ENCODE measurements around the gene CTNNA2.

CTNNA2 gene

DNA sequence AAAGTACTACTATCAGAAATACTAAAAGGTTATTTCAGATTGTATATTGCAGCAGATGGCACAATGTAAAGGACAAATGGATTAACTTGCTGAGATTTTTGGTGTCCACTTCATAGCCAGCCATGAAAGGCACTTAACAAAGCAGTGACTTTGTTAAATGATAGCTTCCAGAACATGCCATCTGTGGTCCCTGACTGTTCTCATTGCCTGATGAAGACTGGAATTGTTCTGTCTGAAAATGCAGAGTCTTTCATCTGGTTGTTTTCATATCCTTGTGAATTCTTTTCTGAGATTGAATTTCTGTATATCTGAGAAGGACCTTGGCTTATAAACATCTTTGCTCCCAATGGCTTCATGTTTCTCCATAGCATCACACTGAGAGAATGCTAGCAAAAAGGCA is 836.1 kb downstream of the CTNNA2 start:
- no peak for DNase-seq (ENCODE audit: low read depth, low spot score)
- no peak overlapping the region for H3K4me3 ChIP-seq (ENCODE audit: low read length)

DNA sequence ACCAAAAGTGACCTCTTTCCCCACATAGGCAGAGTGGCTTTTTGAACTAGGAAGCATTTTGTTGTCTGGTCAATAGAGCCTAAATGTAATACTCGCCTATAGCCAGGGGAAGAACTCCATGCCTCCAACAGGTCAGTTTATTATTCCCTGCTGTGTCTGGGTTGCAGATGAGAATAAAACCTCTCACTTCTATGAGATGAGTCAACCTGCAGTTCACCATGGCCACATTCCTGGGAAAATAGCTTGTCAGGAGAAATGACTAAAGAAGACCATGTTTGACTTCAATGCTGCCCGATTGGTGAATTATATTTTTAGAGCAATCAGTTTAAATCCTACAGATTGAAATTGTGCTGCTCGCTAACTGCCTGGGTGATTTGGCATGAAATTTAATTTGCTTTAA is 838.4 kb downstream of the CTNNA2 start:
- H3K4me3 ChIP-seq (ENCODE audit: low read length): no peak overlapping the region
- no peak for DNase-seq (ENCODE audit: low read depth, low spot score)

DNA sequence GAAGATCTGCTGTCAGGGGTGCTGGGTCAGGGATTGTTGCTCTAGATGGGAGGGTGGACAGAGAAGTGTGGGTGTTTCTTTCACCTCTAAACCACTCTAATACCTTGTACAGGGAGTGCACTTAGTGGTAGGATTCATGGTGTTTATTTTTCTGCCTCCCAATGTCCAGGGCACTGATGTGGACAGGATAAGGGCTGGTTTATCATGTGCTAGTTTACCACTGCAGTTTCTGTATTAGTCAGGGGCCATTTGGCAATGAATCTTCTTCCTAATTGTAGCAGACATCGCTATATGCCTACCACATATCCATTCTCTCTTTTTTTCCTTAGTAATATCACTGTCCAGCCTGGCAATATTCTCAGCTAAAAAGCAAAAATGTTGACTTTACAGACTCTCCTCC is 842.0 kb downstream of the CTNNA2 start:
- no peak overlapping the region for H3K4me3 ChIP-seq (ENCODE audit: low read length)
- no peak for DNase-seq (ENCODE audit: low read depth, low spot score)

DNA sequence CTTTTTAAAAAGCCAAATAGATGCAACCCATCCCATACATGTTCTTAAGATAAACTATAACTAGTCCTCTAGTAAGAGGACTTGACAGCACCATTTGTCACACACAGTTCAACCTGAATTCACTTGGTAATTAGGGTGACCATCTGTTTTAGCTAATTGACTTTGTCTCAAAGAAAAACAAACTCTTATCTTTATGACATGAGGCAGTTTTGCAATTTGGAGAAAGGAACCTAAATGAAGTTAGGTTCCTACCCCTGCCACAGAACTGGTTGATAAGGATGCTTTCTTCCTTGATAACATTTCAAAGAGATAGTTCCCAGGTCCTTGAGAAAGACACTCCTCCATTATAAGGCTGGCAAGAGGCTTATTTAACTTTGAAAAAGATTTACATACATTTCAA is 849.1 kb downstream of the CTNNA2 start:
- DNase-seq (ENCODE audit: low read depth, low spot score): no peak
- no peak overlapping the region for H3K4me3 ChIP-seq (ENCODE audit: low read length)

DNA sequence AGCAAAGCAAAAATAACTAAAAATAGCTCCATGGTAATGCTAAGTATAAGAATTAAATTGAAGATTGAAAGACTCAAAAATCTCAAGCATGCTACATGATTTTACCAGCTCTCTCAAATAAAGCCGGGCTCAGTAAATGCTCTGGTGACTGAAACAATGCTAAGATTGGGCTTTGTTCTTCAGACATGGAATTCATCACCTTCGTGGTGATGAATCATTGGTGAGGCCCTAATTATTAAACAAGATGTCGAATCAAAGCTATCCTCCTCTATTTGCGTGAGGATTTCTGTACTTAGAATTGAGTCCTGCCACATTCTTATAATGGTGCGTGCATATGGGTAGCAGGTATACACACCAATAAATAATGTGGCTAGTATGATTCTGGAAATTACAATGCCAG is 850.5 kb downstream of the CTNNA2 start:
- no peak overlapping the region for H3K4me3 ChIP-seq (ENCODE audit: low read length)
- no peak for DNase-seq (ENCODE audit: low read depth, low spot score)

DNA sequence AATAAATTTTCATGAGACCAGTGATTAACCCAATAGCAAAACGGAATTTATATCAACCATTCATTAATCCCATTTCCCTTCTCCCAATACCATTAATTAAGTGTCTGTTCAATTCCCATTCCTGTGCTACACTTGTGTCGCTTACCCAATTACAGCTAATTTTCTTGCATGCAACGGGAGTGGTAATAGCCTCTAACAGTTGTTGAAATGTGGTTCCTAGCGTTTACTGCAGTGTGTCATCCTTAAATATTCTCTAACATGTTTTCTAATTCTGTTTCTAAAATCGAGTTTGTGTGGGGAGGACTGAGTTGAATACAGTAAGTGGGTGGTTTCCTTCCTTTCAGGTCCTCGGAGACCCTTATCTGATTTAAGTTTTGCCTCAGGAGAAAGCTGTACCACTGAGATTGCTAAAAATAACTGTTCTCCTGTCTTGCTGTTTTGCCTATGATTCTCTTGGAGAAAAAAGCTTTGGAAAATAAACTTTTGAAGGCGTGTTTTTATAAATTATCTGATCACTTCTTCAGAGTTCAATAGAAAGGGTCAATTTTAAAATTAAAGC is 851.0 kb downstream of the CTNNA2 start:
- DNase-seq (ENCODE audit: low read depth, low spot score): no peak
- H3K4me3 ChIP-seq (ENCODE audit: low read length): no peak overlapping the region

DNA sequence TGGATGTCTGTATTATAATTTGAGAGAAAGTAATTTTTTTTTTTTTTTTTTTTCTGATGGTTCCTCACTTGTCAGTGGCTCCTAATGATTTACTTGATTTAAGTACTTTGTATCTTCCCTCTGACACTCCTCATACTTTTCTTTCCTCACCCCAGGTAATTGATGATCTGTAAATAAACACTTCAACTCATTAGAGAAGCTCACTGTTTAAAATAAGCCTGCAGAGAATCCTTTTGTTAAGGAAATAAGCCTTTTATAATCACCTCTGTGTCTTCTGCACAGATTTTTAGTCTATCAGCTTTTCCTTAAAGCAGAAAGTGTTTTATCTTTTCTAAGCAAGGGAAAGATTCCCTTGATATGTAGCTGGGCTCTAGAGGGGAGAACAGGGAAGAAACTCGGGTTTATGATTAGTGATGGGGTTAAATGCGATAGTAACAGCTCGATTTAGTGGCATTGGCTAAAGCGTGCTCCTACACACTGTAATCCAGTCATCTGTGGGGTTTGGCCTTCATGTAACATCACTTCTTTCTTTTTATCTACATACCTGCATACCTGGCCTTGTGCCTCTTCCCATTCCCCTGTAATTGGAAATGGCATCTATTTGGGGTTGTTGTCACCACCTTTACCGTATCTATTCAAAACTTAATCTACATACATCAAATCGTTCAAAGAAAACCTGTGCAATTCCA is 851.8 kb downstream of the CTNNA2 start:
- no peak overlapping the region for H3K4me3 ChIP-seq (ENCODE audit: low read length)
- DNase-seq (ENCODE audit: low read depth, low spot score): no peak

DNA sequence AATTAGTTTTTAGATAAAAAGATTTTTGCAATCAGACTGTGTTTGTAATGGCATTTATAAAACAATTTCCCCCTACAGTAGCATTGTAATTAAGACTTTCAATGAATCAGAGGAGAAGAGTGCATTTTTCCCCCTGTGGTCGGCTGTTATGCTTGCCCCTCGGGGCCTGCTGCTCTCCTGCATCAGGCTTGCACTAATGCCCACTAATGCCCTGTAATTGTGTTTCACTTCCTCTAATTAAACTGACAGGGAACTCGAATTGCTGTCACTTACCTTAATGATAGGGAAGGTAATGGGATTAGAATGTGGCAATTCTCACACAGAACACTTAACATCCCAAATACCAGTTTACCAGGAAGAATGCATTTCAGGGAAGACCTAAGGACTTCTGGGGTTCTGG is 852.9 kb downstream of the CTNNA2 start:
- no peak overlapping the region for H3K4me3 ChIP-seq (ENCODE audit: low read length)
- no peak for DNase-seq (ENCODE audit: low read depth, low spot score)

DNA sequence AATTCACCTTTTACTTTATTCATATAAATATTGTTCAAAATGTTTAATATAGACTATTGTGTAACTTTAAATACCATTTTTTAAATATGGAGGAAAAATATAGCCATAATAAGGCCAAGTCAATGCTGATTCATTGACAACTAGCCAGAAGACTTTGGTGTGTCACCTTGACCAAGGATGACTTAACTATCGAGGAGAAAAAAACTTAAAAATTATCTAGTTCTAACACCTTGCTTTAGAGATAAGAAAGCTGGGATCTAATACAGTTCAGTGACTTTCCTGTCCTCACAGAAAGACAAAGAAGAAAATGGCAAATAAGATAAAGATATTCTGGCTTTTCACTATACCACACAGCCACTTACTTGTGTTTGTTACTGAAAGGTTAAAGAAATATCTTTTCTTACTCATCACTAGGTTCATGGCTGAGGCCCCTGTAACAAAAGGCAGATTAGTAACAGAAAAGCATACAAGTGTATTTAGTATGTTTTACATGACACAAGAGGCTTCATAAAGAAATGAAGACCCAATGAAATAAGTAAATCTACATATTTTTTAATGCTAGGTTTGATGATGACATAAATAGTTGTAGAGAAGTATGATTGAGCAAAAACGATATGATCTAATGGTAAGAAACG is 857.6 kb downstream of the CTNNA2 start:
- DNase-seq (ENCODE audit: low read depth, low spot score): no peak

DNA sequence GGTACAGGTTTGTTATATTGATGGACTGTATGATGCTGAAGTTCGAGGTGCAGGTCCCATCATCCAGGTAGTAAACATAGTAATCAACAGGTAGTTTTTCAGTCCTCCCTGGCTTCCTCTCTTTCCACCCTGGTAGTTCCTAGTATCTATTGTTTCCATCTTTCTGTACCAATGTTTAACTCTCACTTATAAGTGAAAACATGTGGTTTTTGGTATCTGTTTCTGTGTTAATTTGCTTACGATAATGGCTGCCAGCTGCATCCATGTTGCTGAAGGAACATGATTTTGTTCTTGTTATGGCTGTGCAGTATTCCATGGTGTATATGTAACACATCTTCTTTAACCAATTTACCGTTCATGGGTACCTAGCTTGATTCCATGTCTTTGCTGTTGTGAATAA is 861.3 kb downstream of the CTNNA2 start:
- no peak overlapping the region for H3K4me3 ChIP-seq (ENCODE audit: low read length)
- no peak for DNase-seq (ENCODE audit: low read depth, low spot score)

More for the DNA sequence above, 857.6 kb downstream of the CTNNA2 start:
- no peak overlapping the region for H3K4me3 ChIP-seq (ENCODE audit: low read length)

DNA sequence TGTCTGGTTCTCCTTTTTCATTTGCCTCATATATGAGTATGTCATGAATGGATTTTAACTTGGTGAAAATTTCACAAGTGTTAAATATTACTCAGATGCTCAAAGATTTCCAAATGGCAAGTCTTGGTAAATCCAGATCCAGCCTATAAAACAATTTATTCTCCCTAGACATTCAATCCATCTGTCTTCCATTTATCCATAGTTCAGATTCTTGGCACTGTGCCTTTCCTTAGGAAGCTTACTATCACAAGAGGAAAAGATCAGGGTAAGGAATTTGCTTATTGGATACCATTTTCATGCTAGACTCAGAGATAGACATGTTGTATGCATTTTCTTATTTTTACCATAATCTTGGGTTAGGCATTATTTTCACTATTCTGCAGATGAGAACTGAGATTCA is 864.2 kb downstream of the CTNNA2 start:
- H3K4me3 ChIP-seq (ENCODE audit: low read length): no peak overlapping the region
- no peak for DNase-seq (ENCODE audit: low read depth, low spot score)

DNA sequence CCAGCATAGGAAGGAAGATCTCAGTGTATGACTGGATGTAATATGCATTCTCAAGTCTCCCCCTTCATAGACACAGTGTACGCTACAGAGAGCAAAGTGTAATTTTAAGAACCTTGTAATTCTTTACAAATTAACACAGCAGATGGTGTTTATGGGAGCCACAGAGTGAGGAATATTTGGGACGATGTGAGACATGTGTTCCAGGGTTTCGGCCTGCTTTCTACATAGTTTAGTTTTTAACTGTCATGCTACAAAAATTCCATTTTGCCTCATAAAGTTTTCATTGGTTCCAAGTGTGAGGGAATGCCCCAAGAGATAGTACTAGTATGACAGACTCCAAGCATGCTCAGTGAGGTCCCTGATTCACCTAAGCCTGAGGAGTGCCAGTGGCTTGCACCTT is 867.9 kb downstream of the CTNNA2 start:
- no peak for DNase-seq (ENCODE audit: low read depth, low spot score)
- H3K4me3 ChIP-seq (ENCODE audit: low read length): no peak overlapping the region

DNA sequence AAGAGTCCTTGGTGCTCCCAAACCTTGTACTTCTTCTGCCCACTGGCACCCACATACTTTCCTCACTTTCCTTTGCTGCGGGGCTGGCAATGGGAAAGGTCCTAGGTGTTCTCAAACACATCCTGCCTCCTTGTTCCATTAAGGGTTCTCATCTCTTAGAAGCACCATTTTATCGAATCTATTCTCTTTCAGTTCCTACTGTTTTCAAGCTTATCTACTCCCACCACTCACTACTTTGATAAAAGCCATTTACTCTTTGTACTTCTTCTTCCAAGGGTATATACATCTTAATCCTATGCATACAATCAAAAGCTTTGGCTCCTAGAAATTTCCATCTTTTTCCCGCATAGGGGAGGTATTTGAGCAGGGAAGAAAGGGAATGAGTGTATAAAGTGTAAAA is 868.8 kb downstream of the CTNNA2 start:
- no peak for DNase-seq (ENCODE audit: low read depth, low spot score)
- H3K4me3 ChIP-seq (ENCODE audit: low read length): no peak overlapping the region

DNA sequence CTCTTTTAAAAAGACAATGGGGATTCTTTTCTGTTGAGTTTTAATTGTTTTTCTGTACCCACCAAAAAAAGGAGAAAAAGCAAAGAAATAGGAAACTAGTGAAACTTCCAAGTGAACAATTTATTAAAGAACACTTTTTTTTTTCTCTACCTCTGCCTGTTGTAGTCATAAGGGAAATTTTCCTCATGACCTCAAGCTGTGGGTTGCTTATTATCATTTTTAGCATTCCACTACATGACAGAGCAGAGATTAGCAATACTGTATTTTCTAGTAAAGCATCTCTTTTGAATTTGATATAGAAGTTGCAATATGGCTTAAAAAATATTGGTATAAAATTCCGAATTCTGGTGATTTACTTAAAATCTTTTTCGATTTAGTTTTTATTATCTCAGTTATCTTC is 879.6 kb downstream of the CTNNA2 start:
- DNase-seq (ENCODE audit: low read depth, low spot score): no peak
- H3K4me3 ChIP-seq (ENCODE audit: low read length): no peak overlapping the region

DNA sequence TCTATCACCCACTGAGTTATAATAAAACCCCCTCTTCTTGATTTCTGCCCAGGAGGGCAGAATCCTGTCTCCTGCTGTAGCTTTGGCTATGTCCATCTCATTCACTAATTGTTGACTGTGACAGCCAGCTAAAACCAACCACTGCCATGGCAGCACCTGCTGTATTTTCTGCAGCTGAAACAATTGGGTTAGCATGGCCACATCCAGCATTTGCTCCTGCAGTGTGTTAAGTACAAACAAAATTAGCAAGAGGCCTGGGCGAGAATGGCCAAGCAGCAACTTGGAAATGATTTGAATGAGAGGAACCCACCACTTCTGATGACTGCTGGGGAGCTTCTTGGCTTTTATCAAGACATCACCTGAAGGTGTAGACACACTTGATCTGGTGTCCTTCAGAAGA is 881.1 kb downstream of the CTNNA2 start:
- no peak for DNase-seq (ENCODE audit: low read depth, low spot score)
- H3K4me3 ChIP-seq (ENCODE audit: low read length): no peak overlapping the region

DNA sequence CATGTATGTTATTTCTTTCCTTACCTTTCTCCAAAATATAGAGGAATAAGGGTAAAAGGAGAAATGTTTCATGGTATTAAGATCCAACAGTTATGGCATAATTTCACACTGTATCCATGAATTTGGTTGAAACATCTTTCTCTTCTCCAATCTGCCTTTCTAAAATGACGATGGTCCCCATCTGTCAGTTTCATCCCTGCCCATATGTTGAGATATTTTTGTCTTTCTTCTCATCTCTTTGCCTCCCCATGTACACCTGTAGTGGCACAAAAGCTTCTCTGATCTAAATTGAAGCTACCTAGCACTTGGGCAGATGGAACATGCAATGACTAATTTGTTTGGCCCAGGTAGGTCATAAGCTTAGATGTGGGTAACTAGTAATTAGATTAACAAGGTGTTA is 882.4 kb downstream of the CTNNA2 start:
- H3K4me3 ChIP-seq (ENCODE audit: low read length): no peak overlapping the region
- no peak for DNase-seq (ENCODE audit: low read depth, low spot score)

DNA sequence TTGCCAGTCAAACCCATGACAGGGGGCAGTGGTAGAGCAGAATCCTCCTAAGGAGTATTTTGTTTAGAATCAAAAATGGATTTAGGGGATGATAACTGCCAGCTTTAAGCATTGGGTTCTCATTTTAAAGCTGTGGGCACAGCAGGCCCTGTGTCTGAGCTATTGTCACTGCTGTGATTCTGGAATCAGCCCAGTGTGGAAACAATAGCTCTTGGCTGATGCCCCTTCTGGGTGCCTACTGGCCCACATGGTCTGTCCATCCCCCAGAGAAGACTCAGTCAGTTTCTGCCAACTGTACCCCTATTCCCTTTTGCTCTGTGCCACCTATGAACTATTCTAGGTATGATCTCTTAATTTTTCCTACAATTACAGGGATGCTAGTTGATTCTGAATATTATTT is 883.4 kb downstream of the CTNNA2 start:
- H3K4me3 ChIP-seq (ENCODE audit: low read length): no peak overlapping the region
- no peak for DNase-seq (ENCODE audit: low read depth, low spot score)

DNA sequence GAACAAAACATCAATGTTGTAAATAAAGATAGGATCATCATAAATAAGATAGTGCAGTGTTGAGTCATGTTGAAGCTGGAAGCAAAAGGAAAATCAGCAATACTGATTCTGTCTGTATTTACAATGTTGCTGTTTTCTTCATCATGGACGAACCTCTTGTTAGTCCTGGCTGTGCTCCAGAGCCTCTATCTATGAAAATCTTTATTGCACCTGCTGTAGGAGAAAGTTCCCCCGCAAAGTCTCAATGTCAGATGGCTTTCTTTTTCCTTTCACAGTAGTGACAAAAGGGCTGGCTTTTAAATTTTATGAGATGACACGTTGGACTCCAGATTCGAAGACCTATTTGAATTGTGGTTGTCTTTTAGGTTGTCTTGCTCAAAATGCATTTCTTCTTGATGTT is 890.2 kb downstream of the CTNNA2 start:
- H3K4me3 ChIP-seq (ENCODE audit: low read length): no peak overlapping the region
- DNase-seq (ENCODE audit: low read depth, low spot score): no peak

DNA sequence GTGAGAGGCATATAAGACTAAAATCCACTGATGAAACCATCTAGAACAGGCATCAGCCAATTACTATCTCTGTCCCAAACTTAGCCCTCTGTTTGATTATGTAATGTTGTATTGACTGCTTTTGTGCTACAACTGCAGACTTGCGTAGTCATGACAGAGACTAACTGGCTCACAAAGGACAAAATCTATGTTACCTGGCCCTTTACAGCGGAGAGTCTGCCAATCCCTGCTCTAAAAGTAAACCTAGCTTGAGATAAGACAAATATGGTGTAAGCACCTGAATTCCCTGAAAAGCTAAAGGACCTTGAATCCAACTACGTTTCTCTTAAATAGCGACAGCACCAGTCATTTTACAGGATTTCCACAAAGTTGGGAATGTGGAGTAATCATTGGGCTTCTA is 894.5 kb downstream of the CTNNA2 start:
- no peak overlapping the region for H3K4me3 ChIP-seq (ENCODE audit: low read length)
- no peak for DNase-seq (ENCODE audit: low read depth, low spot score)

DNA sequence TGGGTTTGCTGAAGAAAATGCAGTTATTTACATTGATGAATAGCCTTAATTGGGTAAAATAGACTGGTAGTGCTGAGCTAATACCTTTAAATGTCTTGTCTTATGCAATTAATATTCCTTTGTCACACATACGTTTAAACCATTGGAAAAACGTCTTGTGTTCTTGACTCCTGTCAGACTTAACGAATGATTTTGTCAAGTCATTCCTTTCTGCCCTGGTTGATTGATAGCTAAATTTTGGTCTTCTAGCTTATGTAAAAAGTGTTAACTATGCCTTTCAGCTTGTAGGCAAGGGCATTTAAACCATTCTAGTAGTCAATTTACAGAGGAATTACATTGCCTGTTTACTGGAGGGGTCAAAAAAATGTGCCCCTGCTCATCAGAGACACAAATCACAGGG is 897.5 kb downstream of the CTNNA2 start:
- no peak overlapping the region for H3K4me3 ChIP-seq (ENCODE audit: low read length)

DNA sequence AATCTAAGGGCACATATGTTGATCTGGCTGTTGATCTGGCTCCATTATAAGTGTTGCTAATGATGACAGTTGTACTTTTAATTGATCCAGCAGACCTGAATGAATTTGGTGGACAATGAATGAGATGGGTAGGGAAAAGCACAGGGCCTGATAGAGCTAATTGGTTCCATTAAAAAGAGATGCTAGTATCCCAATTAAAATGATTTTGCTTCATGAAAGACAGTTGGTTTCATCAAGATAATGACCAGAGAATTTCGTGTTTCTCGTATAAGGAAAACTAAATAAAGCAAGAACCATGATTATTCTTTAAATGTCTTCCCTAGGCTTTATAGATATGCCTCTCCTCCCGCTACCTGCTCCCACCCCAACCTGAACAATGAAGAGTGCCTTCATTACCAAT is 900.3 kb downstream of the CTNNA2 start:
- no peak overlapping the region for H3K4me3 ChIP-seq (ENCODE audit: low read length)
- no peak for DNase-seq (ENCODE audit: low read depth, low spot score)

More for the DNA sequence above, 897.5 kb downstream of the CTNNA2 start:
- no peak for DNase-seq (ENCODE audit: low read depth, low spot score)

All from Jurkat, Clone E6-1 (cell line).